Measurements from ENCODE around the gene DOCK4.
A peak's percentile ranks its signal among the peaks of the same experiment; 100 is the strongest.

Gene DOCK4

GRCh38 chr7:112192236-112193154 is 13.7 kb downstream of the DOCK4 start:
- peak overlapping the region; percentile 15 for H3K27ac ChIP-seq (ENCODE audit: low read depth, low read length)
- peaks cover 0 to 17% (median 6%) of the 10 kb centered on the region in 5 donors for H3K4me1 ChIP-seq (ENCODE audit: control insufficient read depth in 5 of 5, insufficient read depth in 5 of 5, low read length in 5 of 5)

GRCh38 chr7:112190120-112190519 is 16.1 kb downstream of the DOCK4 start:
- no peak overlapping the region for H3K27ac ChIP-seq (ENCODE audit: low read depth, low read length)
- no peaks in the 10 kb centered on the region for H3K9me3 ChIP-seq (ENCODE audit: control insufficient read depth in 5 of 5, low read length in 5 of 5)
- H3K9ac ChIP-seq (ENCODE audit: low read length in 5 of 5): no peak overlapping the region
- no peaks in the 10 kb centered on the region for H3K36me3 ChIP-seq (ENCODE audit: control insufficient read depth in 5 of 5, insufficient read depth in 5 of 5, low read length in 5 of 5)
- H3K4me1 ChIP-seq (ENCODE audit: control insufficient read depth in 5 of 5, insufficient read depth in 5 of 5, low read length in 5 of 5): peaks cover 3 to 37% (median 6%) of the 10 kb centered on the region in 5 donors
- H3K4me3 ChIP-seq (ENCODE audit: low read depth in 1 of 5, low read length in 5 of 5): no peak overlapping the region
- H3K27me3 ChIP-seq (ENCODE audit: control insufficient read depth in 5 of 5, insufficient read depth in 4 of 5, low read length in 5 of 5): no peaks in the 10 kb centered on the region

More at GRCh38 chr7:112192236-112193154, 13.7 kb downstream of the DOCK4 start:
- H3K9ac ChIP-seq (ENCODE audit: low read length in 5 of 5): no peak overlapping the region
- H3K27me3 ChIP-seq (ENCODE audit: control insufficient read depth in 5 of 5, insufficient read depth in 4 of 5, low read length in 5 of 5): no peaks in the 10 kb centered on the region
- H3K36me3 ChIP-seq (ENCODE audit: control insufficient read depth in 5 of 5, insufficient read depth in 5 of 5, low read length in 5 of 5): no peaks in the 10 kb centered on the region
- no peak overlapping the region for H3K4me3 ChIP-seq (ENCODE audit: low read depth in 1 of 5, low read length in 5 of 5)
- H3K9me3 ChIP-seq (ENCODE audit: control insufficient read depth in 5 of 5, low read length in 5 of 5): no peaks in the 10 kb centered on the region

- Histone ChIP-seq H3K27me3 (ENCODE audit: control insufficient read depth in 5 of 5, insufficient read depth in 4 of 5, low read length in 5 of 5) (no peaks in the 10 kb centered on the region), H3K27ac (ENCODE audit: low read depth, low read length) (no peak overlapping the region), H3K4me1 (ENCODE audit: control insufficient read depth in 5 of 5, insufficient read depth in 5 of 5, low read length in 5 of 5) (peaks cover 3 to 42% (median 6%) of the 10 kb centered on the region in 5 donors), H3K4me3 (ENCODE audit: low read depth in 1 of 5, low read length in 5 of 5) (no peak overlapping the region), H3K9ac (ENCODE audit: low read length in 5 of 5) (no peak overlapping the region), H3K9me3 (ENCODE audit: control insufficient read depth in 5 of 5, low read length in 5 of 5) (no peaks in the 10 kb centered on the region), H3K36me3 (ENCODE audit: control insufficient read depth in 5 of 5, insufficient read depth in 5 of 5, low read length in 5 of 5) (no peaks in the 10 kb centered on the region)
These were observed 16.5 kb downstream of the DOCK4 start for GRCh38 chr7:112189691-112190090.

DNA sequence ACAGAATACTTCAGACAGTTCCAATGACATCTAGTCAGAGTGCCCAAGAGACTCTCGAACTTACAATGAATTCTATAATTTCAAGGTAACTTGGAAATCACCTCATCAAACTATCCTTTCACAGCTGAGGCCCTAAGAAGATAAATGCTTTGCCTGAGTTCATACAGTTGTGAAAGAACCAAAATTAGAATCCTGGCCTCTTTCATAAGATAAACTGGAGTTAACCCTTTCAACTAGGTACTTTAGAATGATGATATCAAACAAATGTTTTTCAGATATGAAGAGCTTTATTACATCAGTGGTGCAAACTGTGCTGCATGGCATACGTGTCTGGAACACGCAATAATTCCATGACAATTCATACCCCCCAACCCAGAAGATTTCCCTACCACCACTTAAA is 17.9 kb downstream of the DOCK4 start:
- Histone ChIP-seq H3K9ac (ENCODE audit: low read length in 5 of 5) (no peak overlapping the region), H3K4me3 (ENCODE audit: low read depth in 1 of 5, low read length in 5 of 5) (no peak overlapping the region), H3K9me3 (ENCODE audit: control insufficient read depth in 5 of 5, low read length in 5 of 5) (no peaks in the 10 kb centered on the region), H3K4me1 (ENCODE audit: control insufficient read depth in 5 of 5, insufficient read depth in 5 of 5, low read length in 5 of 5) (peaks cover 3 to 56% (median 6%) of the 10 kb centered on the region in 5 donors), H3K27me3 (ENCODE audit: control insufficient read depth in 5 of 5, insufficient read depth in 4 of 5, low read length in 5 of 5) (no peaks in the 10 kb centered on the region), H3K27ac (ENCODE audit: low read depth, low read length) (no peak overlapping the region), H3K36me3 (ENCODE audit: control insufficient read depth in 5 of 5, insufficient read depth in 5 of 5, low read length in 5 of 5) (no peaks in the 10 kb centered on the region)

GRCh38 chr7:112186300-112186699 is 19.9 kb downstream of the DOCK4 start:
- Histone ChIP-seq H3K36me3 (ENCODE audit: control insufficient read depth in 5 of 5, insufficient read depth in 5 of 5, low read length in 5 of 5) (no peaks in the 10 kb centered on the region), H3K27me3 (ENCODE audit: control insufficient read depth in 5 of 5, insufficient read depth in 4 of 5, low read length in 5 of 5) (no peaks in the 10 kb centered on the region), H3K4me1 (ENCODE audit: control insufficient read depth in 5 of 5, insufficient read depth in 5 of 5, low read length in 5 of 5) (peaks cover 0 to 56% (median 3%) of the 10 kb centered on the region in 5 donors), H3K9me3 (ENCODE audit: control insufficient read depth in 5 of 5, low read length in 5 of 5) (no peaks in the 10 kb centered on the region), H3K9ac (ENCODE audit: low read length in 5 of 5) (no peak overlapping the region), H3K4me3 (ENCODE audit: low read depth in 1 of 5, low read length in 5 of 5) (no peak overlapping the region), H3K27ac (ENCODE audit: low read depth, low read length) (no peak overlapping the region)

DNA sequence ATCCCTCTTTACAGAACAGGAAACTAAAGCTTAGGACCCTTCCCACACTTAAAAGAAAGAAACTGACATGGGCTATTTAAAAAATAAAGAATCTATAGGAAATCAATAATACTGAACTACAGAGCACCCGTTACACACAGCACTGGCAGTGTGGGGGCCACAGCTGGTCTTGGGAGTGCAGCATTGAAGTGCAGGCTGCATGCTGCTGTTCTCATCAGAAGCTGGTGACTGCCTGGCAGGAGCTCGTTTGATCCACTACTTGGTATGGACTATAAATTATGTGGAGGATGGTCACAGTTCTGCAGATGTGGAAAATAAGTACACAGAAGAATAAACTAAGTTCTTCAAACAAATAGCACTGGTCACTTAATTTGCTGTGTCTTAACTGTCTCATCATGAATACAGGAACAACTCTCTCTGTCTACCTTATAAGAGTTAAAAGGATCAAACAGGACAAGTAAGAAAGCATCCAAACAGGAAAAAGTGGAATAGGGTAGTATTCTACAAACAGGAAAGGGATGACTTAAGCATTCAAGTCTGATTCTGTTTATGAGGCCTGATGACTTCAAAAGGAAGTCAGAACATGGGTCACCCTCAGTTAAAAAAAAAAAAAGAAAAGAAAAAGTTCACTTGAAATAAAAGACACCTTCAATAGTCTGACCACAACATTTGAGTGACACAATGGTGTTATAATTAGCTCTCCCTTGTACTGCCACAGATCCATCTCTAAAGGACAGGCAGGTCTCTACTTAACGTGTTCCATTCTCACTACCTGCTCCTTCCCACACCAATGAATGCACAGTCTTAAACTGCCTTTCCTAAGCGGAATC is 21.0 kb downstream of the DOCK4 start:
- no peaks in the 10 kb centered on the region for H3K9me3 ChIP-seq (ENCODE audit: control insufficient read depth in 5 of 5, low read length in 5 of 5)
- H3K36me3 ChIP-seq (ENCODE audit: control insufficient read depth in 5 of 5, insufficient read depth in 5 of 5, low read length in 5 of 5): no peaks in the 10 kb centered on the region
- H3K4me3 ChIP-seq (ENCODE audit: low read depth in 1 of 5, low read length in 5 of 5): no peak overlapping the region
- H3K9ac ChIP-seq (ENCODE audit: low read length in 5 of 5): peak overlapping the region in 1 of 5 donors; percentile 3
- H3K27me3 ChIP-seq (ENCODE audit: control insufficient read depth in 5 of 5, insufficient read depth in 4 of 5, low read length in 5 of 5): no peaks in the 10 kb centered on the region
- H3K4me1 ChIP-seq (ENCODE audit: control insufficient read depth in 5 of 5, insufficient read depth in 5 of 5, low read length in 5 of 5): peaks cover 0 to 50% (median 3%) of the 10 kb centered on the region in 5 donors
- H3K27ac ChIP-seq (ENCODE audit: low read depth, low read length): peak overlapping the region; percentile 33

- Histone ChIP-seq H3K27ac (ENCODE audit: low read depth, low read length) (no peak overlapping the region), H3K4me3 (ENCODE audit: low read depth in 1 of 5, low read length in 5 of 5) (no peak overlapping the region), H3K36me3 (ENCODE audit: control insufficient read depth in 5 of 5, insufficient read depth in 5 of 5, low read length in 5 of 5) (no peaks in the 10 kb centered on the region), H3K9me3 (ENCODE audit: control insufficient read depth in 5 of 5, low read length in 5 of 5) (no peaks in the 10 kb centered on the region), H3K27me3 (ENCODE audit: control insufficient read depth in 5 of 5, insufficient read depth in 4 of 5, low read length in 5 of 5) (no peaks in the 10 kb centered on the region), H3K4me1 (ENCODE audit: control insufficient read depth in 5 of 5, insufficient read depth in 5 of 5, low read length in 5 of 5) (peaks cover 0 to 55% (median 3%) of the 10 kb centered on the region in 5 donors), H3K9ac (ENCODE audit: low read length in 5 of 5) (no peak overlapping the region)
These were observed 21.7 kb downstream of the DOCK4 start for GRCh38 chr7:112184455-112184854.

GRCh38 chr7:112183266-112183665 is 22.9 kb downstream of the DOCK4 start:
- no peak overlapping the region for H3K9ac ChIP-seq (ENCODE audit: low read length in 5 of 5)
- H3K9me3 ChIP-seq (ENCODE audit: control insufficient read depth in 5 of 5, low read length in 5 of 5): no peaks in the 10 kb centered on the region
- H3K4me1 ChIP-seq (ENCODE audit: control insufficient read depth in 5 of 5, insufficient read depth in 5 of 5, low read length in 5 of 5): peaks cover 0 to 56% (median 3%) of the 10 kb centered on the region in 5 donors
- H3K36me3 ChIP-seq (ENCODE audit: control insufficient read depth in 5 of 5, insufficient read depth in 5 of 5, low read length in 5 of 5): no peaks in the 10 kb centered on the region
- H3K27ac ChIP-seq (ENCODE audit: low read depth, low read length): no peak overlapping the region
- no peaks in the 10 kb centered on the region for H3K27me3 ChIP-seq (ENCODE audit: control insufficient read depth in 5 of 5, insufficient read depth in 4 of 5, low read length in 5 of 5)
- H3K4me3 ChIP-seq (ENCODE audit: low read depth in 1 of 5, low read length in 5 of 5): no peak overlapping the region

- no peak overlapping the region for H3K27ac ChIP-seq (ENCODE audit: low read depth, low read length)
- H3K9me3 ChIP-seq (ENCODE audit: control insufficient read depth in 5 of 5, low read length in 5 of 5): no peaks in the 10 kb centered on the region
- no peaks in the 10 kb centered on the region for H3K36me3 ChIP-seq (ENCODE audit: control insufficient read depth in 5 of 5, insufficient read depth in 5 of 5, low read length in 5 of 5)
- H3K4me1 ChIP-seq (ENCODE audit: control insufficient read depth in 5 of 5, insufficient read depth in 5 of 5, low read length in 5 of 5): peaks cover 0 to 56% (median 3%) of the 10 kb centered on the region in 5 donors
- no peaks in the 10 kb centered on the region for H3K27me3 ChIP-seq (ENCODE audit: control insufficient read depth in 5 of 5, insufficient read depth in 4 of 5, low read length in 5 of 5)
- no peak overlapping the region for H3K4me3 ChIP-seq (ENCODE audit: low read depth in 1 of 5, low read length in 5 of 5)
- no peak overlapping the region for H3K9ac ChIP-seq (ENCODE audit: low read length in 5 of 5)
These were observed 23.4 kb downstream of the DOCK4 start for GRCh38 chr7:112182749-112183148.

DNA sequence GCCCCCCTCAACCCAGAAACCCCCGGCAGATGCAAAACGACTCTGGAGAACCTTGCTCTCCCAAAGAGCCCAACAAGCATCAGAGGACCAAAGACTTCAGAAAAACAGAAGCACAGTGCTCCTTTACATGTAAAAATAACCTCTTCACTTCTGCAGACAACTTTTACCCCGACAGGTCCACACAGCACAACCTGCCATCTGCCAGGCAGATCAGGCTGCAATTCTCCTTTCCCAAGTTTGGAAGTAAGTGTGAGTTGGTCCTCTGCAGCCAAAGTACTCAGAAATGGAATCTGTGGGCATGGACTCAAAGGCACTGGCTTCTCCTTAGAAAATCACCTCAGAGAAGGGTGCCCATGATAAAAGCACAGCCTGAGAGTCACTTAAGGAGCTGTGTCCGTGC is 26.0 kb downstream of the DOCK4 start:
- Histone ChIP-seq H3K4me3 (ENCODE audit: low read depth in 1 of 5, low read length in 5 of 5) (no peak overlapping the region), H3K9ac (ENCODE audit: low read length in 5 of 5) (no peak overlapping the region), H3K27me3 (ENCODE audit: control insufficient read depth in 5 of 5, insufficient read depth in 4 of 5, low read length in 5 of 5) (no peaks in the 10 kb centered on the region), H3K4me1 (ENCODE audit: control insufficient read depth in 5 of 5, insufficient read depth in 5 of 5, low read length in 5 of 5) (peaks cover 0 to 37% (median 0%) of the 10 kb centered on the region in 5 donors), H3K9me3 (ENCODE audit: control insufficient read depth in 5 of 5, low read length in 5 of 5) (no peaks in the 10 kb centered on the region), H3K27ac (ENCODE audit: low read depth, low read length) (no peak overlapping the region), H3K36me3 (ENCODE audit: control insufficient read depth in 5 of 5, insufficient read depth in 5 of 5, low read length in 5 of 5) (no peaks in the 10 kb centered on the region)
